Smooth muscle cell (in vitro differentiated cells): Measurements from ENCODE around the gene MACROD2. TPM values are rescaled to one million over a fixed set of nuclear protein-coding genes. Genes with fewer than 3 reads are reported as not detected.

ENCODE experiments used
- DNase-seq: peaks from one replicate; lab custom pipeline; 2025; ENCODE audit not compliant: unreplicated experiment; lab: John Stamatoyannopoulos, UW
- H2AFZ ChIP-seq: fragments of 200-600 bp; sonication (generic); 2 replicates; pipeline ENCODE4 v1.6.0; 2016; ENCODE audit warnings: antibody characterized with exemption, low read depth, mild to moderate bottlenecking
- H3F3A ChIP-seq: fragments of 200-600 bp; sonication (generic); 2 replicates; pipeline ENCODE4 v1.6.0; 2017; ENCODE audit warnings: antibody characterized with exemption, low read depth
- H3K27ac ChIP-seq: fragments of 200-600 bp; sonication (generic); 2 replicates; pipeline ENCODE4 v1.5.1; 2016; ENCODE audit warnings: low read depth, mild to moderate bottlenecking
- H3K27me3 ChIP-seq: fragments of 200-600 bp; sonication (generic); 2 replicates; pipeline ENCODE4 v1.6.1; 2016; ENCODE audit warnings: low read depth, mild to moderate bottlenecking
- H3K36me3 ChIP-seq: fragments of 200-600 bp; sonication (generic); 2 replicates; pipeline ENCODE4 v1.5.1; 2016; ENCODE audit warnings: low read depth
- H3K4me1 ChIP-seq: fragments of 200-600 bp; sonication (generic); 2 replicates; pipeline ENCODE4 v1.5.1; 2016; ENCODE audit warnings: low read depth
- H3K4me2 ChIP-seq: fragments of 200-600 bp; sonication (generic); 2 replicates; pipeline ENCODE4 v1.6.0; 2016; ENCODE audit warnings: mild to moderate bottlenecking
- H3K4me3 ChIP-seq: fragments of 200-600 bp; sonication (generic); 2 replicates; pipeline ENCODE4 v1.5.1; 2016; ENCODE audit warnings: mild to moderate bottlenecking
- H3K79me2 ChIP-seq: fragments of 200-600 bp; sonication (generic); 2 replicates; pipeline ENCODE4 v1.6.0; 2016; ENCODE audit warnings: low read depth, mild to moderate bottlenecking
- H3K9ac ChIP-seq: fragments of 200-600 bp; sonication (generic); 2 replicates; pipeline ENCODE4 v1.6.0; 2016; ENCODE audit warnings: low read depth
- H3K9me3 ChIP-seq: fragments of 200-600 bp; sonication (generic); replicated peaks from 2 replicates; pipeline ENCODE4 v1.5.1; 2016; ENCODE audit warnings: low read depth
- H4K20me1 ChIP-seq: fragments of 200-600 bp; sonication (generic); 2 replicates; pipeline ENCODE4 v1.6.0; 2016; ENCODE audit warnings: low read depth
- WGBS: methylation state at CpG from one replicate; pipeline ENCODE4 v1.1.7; 2016; ENCODE audit warnings: low lambda C conversion rate; 5-methylcytosine and 5-hydroxymethylcytosine counted together
- polyA plus RNA-seq: library from polyadenylated mRNA; unstranded; fragments of >200 nt; fragmentation: Nextera tagmentation; extraction: Ambion mirVana; gene quantifications from 2 replicates; pipeline ENCODE4 v1.2.1, GENCODE V29; 2016
- total RNA-seq: library from RNA; depleted of rRNA; stranded (reverse); fragments of >200 nt; gene quantifications from 2 replicates; pipeline ENCODE4 v1.2.3, GENCODE V29; 2014
- TF ChIP-seq, protein P1 (sequence below): fragments of 200-600 bp; sonication (generic); IDR thresholded peaks from 2 replicates; pipeline ENCODE4 v1.5.1; 2017; ENCODE audit warnings: borderline replicate concordance, mild to moderate bottlenecking, antibody characterized with exemption; ENCODE audit not compliant: insufficient read depth, poor library complexity, severe bottlenecking

MACROD2 gene
- total and polyA plus RNA-seq, 2 experiments from 2014 or later, result 0.04 to 0.32 TPM

DNA sequence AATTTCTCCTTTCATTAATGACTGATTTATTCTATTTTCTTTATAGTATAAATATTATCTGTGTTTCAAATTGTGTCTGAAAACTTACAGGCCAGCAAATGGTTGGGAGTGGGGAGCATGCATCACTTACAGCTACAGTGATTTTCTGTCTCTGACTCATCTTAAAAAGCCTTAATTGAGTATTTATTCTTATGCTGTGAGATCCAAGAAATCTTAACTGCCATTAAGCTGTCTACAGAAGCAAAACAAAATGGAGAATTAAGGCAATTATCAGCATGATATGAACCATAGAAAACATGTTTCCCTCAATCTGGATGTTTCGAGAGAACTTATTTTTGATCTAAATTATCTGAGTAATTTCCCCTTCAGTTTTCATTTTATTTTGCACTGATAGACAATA, 1746.8 kb downstream of the MACROD2 start:
- Histone ChIP-seq H3K4me2 (no peak overlapping the region), H3K27ac (no peak overlapping the region), H3K4me3 (no peak overlapping the region), H4K20me1 (no peaks in the 10 kb centered on the region), H2AFZ (no peak overlapping the region), H3F3A (no peaks in the 10 kb centered on the region), H3K27me3 (no peaks in the 10 kb centered on the region), H3K4me1 (no peaks in the 10 kb centered on the region), H3K79me2 (no peaks in the 10 kb centered on the region), H3K9me3 (no peaks in the 10 kb centered on the region), H3K9ac (no peak overlapping the region), H3K36me3 (no peaks in the 10 kb centered on the region)
- 97% methylated on average over 1 of the region's 1 CpG for WGBS
- no peak for DNase-seq
- TF ChIP-seq, protein P1, sequence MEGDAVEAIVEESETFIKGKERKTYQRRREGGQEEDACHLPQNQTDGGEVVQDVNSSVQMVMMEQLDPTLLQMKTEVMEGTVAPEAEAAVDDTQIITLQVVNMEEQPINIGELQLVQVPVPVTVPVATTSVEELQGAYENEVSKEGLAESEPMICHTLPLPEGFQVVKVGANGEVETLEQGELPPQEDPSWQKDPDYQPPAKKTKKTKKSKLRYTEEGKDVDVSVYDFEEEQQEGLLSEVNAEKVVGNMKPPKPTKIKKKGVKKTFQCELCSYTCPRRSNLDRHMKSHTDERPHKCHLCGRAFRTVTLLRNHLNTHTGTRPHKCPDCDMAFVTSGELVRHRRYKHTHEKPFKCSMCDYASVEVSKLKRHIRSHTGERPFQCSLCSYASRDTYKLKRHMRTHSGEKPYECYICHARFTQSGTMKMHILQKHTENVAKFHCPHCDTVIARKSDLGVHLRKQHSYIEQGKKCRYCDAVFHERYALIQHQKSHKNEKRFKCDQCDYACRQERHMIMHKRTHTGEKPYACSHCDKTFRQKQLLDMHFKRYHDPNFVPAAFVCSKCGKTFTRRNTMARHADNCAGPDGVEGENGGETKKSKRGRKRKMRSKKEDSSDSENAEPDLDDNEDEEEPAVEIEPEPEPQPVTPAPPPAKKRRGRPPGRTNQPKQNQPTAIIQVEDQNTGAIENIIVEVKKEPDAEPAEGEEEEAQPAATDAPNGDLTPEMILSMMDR, result no peak

GRCh38 chr20:15742627-15743026, 1747.3 kb downstream of the MACROD2 start:
- H3K27me3 ChIP-seq, result no peaks in the 10 kb centered on the region
- no peak overlapping the region for H3K27ac ChIP-seq
- no peaks in the 10 kb centered on the region for H3K36me3 ChIP-seq
- H3K9ac ChIP-seq, result no peak overlapping the region
- H3F3A ChIP-seq, result no peaks in the 10 kb centered on the region
- TF ChIP-seq, protein P1, result no peak
- no peak for DNase-seq
- no peaks in the 10 kb centered on the region for H3K4me1 ChIP-seq
- no peaks in the 10 kb centered on the region for H4K20me1 ChIP-seq
- H3K9me3 ChIP-seq, result no peaks in the 10 kb centered on the region
- no peak overlapping the region for H3K4me2 ChIP-seq
- H3K79me2 ChIP-seq, result no peaks in the 10 kb centered on the region
- no peak overlapping the region for H2AFZ ChIP-seq
- WGBS, result 90% methylated on average over 1 of the region's 1 CpG
- no peak overlapping the region for H3K4me3 ChIP-seq

DNA sequence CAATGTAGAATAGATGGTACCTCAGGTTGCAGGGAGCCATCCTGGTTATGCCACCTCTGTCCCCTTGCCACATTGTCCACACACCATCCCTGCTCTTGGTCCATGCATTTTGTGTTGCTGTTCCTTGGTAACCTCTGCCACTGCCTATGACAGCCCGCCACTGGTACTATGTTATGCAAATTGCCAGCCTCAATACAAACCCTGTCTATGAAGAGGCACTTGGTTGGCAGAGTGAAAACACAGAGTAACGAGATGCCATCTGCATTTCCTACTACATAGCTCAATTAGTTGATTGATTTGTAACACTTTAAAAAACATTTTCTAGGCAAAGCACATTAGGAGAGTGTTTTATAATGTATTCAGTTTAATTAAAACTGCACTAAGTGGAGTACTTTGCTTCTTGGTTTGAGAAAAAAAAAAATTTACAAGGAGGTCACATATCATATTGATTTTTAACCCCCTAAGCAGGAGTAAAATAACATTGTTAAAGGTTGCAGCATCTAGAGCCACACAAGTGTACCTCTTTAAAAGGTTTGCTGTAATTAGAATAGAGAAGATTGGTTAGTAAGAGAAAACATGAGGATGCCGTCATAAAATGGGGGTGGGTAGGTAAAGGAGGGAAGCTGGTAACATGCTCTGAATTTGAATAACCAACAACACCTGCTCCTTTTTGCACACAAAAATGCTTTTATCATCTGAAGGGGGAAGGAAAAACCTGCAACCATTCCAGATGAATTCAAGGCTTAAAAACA, 1760.9 kb downstream of the MACROD2 start:
- Histone ChIP-seq H3F3A (peaks cover 7% of the 10 kb centered on the region), H3K9ac (no peak overlapping the region), H3K27ac (no peak overlapping the region), H3K9me3 (no peaks in the 10 kb centered on the region), H3K79me2 (no peaks in the 10 kb centered on the region), H3K27me3 (no peaks in the 10 kb centered on the region), H3K4me2 (no peak overlapping the region), H3K36me3 (no peaks in the 10 kb centered on the region), H3K4me1 (no peaks in the 10 kb centered on the region), H4K20me1 (no peaks in the 10 kb centered on the region), H2AFZ (no peak overlapping the region), H3K4me3 (no peak overlapping the region)
- no peak for DNase-seq
- 77% methylated on average over 3 of the region's 3 CpGs for WGBS
- TF ChIP-seq, protein P1, result no peak

DNA sequence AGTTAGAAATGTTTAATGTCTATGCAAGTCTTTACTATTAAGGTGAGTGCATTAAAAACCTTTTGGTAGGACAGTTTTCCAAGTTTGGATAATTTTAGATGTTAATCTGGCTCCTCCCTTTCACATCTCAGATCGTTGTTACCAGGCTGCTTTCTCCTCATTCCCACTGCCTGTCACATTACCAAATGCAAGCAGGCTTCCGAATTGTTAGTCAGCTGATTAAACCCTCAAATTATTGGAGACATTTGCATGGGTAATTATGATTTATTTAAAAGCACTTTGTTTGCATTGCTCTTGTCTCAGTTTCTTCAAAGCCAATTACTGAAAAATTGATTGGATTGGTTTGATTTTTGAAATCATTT, 1761.4 kb downstream of the MACROD2 start:
- Histone ChIP-seq H3K27me3 (no peaks in the 10 kb centered on the region), H4K20me1 (no peaks in the 10 kb centered on the region), H3K4me3 (no peak overlapping the region), H2AFZ (no peak overlapping the region), H3K9me3 (no peaks in the 10 kb centered on the region), H3K9ac (no peak overlapping the region), H3K4me2 (no peak overlapping the region), H3F3A (peaks cover 7% of the 10 kb centered on the region), H3K4me1 (no peaks in the 10 kb centered on the region), H3K27ac (no peak overlapping the region), H3K79me2 (no peaks in the 10 kb centered on the region), H3K36me3 (no peaks in the 10 kb centered on the region)
- TF ChIP-seq, protein P1, result no peak
- DNase-seq, result no peak
- WGBS, result 66% methylated on average over 2 of the region's 2 CpGs
